PC-9 (cell line): Measurements from ENCODE around the gene CCNY. TPM values are rescaled to one million over a fixed set of nuclear protein-coding genes. Genes with fewer than 3 reads are reported as not detected.

Experiments used
- BruUV-seq: library from RNA; stranded (reverse); fragments of 400-500 nt; replicated peaks from 2 replicates; lab custom pipeline; 2021; lab: Mats Ljungman, UMichigan
- CTCF ChIA-PET: fragments of 300-600 bp; sonication (Branson Sonifier 250); formaldehyde crosslinking; loops from one replicate; lab custom pipeline; 2022; ENCODE audit warnings: antibody characterized with exemption; lab: Charles Lee
- POLR2A ChIA-PET: fragments of 300-600 bp; sonication (Branson Sonifier 250); formaldehyde crosslinking; loops from one replicate; lab custom pipeline; 2022; ENCODE audit warnings: antibody characterized with exemption; ENCODE audit not compliant: unreplicated experiment; lab: Charles Lee
- DNase-seq, 2 experiments: peaks; one replicate each; pipeline versions ENCODE4 v3.0.0 to v3.0.0-alpha.2; 2015 to 2022; ENCODE audit warnings: mixed read lengths in 1 of 2
- H2AFZ ChIP-seq: fragments of 200-600 bp; sonication (generic); 2 replicates; pipeline ENCODE4 v1.8.1; 2017; ENCODE audit warnings: antibody characterized with exemption
- H3F3A ChIP-seq: fragments of 200-600 bp; sonication (generic); 2 replicates; pipeline ENCODE4 v1.8.1; 2017; ENCODE audit warnings: antibody characterized with exemption, mild to moderate bottlenecking, low read depth; ENCODE audit not compliant: insufficient read depth
- H3K27ac ChIP-seq: fragments of 200-600 bp; sonication (generic); 2 replicates; pipeline ENCODE4 v1.6.1; 2016; ENCODE audit warnings: mixed run types
- H3K27me3 ChIP-seq: fragments of 200-600 bp; sonication (generic); 2 replicates; pipeline ENCODE4 v1.6.1; 2016; ENCODE audit warnings: low read depth, mixed run types; ENCODE audit not compliant: insufficient read depth
- H3K36me3 ChIP-seq: fragments of 200-600 bp; sonication (generic); 2 replicates; pipeline ENCODE4 v1.6.1; 2016; ENCODE audit warnings: low read depth, mixed run types
- H3K4me1 ChIP-seq: fragments of 200-600 bp; sonication (generic); replicated peaks from 2 replicates; pipeline ENCODE4 v1.6.1; 2016; ENCODE audit warnings: mixed run types; ENCODE audit not compliant: insufficient read depth
- H3K4me2 ChIP-seq: fragments of 200-600 bp; sonication (generic); 2 replicates; pipeline ENCODE4 v1.6.1; 2017; ENCODE audit warnings: mixed run types
- H3K4me3 ChIP-seq: fragments of 200-600 bp; sonication (generic); 2 replicates; pipeline ENCODE4 v1.6.1; 2016; ENCODE audit warnings: mixed run types
- H3K79me2 ChIP-seq: fragments of 200-600 bp; sonication (generic); 2 replicates; pipeline ENCODE4 v1.6.1; 2017; ENCODE audit warnings: low read depth, mixed run types
- H3K9me2 ChIP-seq: fragments of 200-600 bp; sonication (generic); 2 replicates; pipeline ENCODE4 v1.8.1; 2017; ENCODE audit warnings: mild to moderate bottlenecking; ENCODE audit not compliant: insufficient read depth
- H3K9me3 ChIP-seq: fragments of 200-600 bp; sonication (generic); 2 replicates; pipeline ENCODE4 v1.8.1; 2016; ENCODE audit warnings: low read depth; ENCODE audit not compliant: insufficient read depth
- H4K20me1 ChIP-seq: fragments of 200-600 bp; sonication (generic); 2 replicates; pipeline ENCODE4 v1.8.1; 2017; ENCODE audit not compliant: insufficient read depth
- EZH2 ChIP-seq: fragments of 200-600 bp; sonication (generic); IDR thresholded peaks from 2 replicates; pipeline ENCODE4 v1.8.0; 2017; ENCODE audit warnings: antibody characterized with exemption, low read depth
- intact Hi-C: fragments of 100-400 bp; cut with micrococcal nuclease; formaldehyde crosslinking; loops from one replicate; pipeline ENCODE4 v1.10.0; 2022; ENCODE audit not compliant: unreplicated experiment
- total RNA-seq: library from RNA; stranded (reverse); gene quantifications from 2 replicates; pipeline ENCODE4 v1.2.3, GENCODE V29; 2021
- TF ChIP-seq, protein P1 (sequence below): fragments of 200-600 bp; sonication (generic); conservative IDR thresholded peaks from 2 replicates; pipeline ENCODE4 v1.6.1; 2017; ENCODE audit warnings: mixed run types, antibody characterized with exemption, mild to moderate bottlenecking, moderate library complexity

The CCNY gene
- total RNA-seq, 1 experiment from 2014 or later, result 69.5 TPM

DNA sequence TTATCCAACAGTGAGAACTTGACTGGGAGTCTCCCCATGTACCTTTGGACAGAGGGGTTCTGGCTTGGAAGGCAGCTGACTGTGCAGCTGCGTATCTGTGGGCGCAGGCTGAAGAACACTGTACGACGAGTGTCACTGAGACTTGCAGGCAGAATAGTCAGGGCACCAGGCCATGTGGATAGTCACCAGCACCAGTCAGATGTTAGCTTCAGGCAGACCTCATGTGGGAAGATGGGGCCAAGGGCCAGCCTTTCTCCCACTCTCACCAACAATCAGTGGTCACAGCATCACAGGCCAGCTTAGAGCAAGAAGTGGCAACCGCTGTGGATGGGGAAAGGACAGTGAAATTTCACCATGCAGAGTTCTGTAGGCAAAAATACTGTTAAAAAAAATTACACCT lies 225.4 kb downstream of the CCNY start:
- ChIA-PET CTCF (no interaction called here), POLR2A (no interaction called here)
- no peaks in the 10 kb centered on the region for H3K4me1 ChIP-seq
- H4K20me1 ChIP-seq, result no peaks in the 10 kb centered on the region
- no peaks in the 10 kb centered on the region for H3K36me3 ChIP-seq
- no peak overlapping the region for H3K4me2 ChIP-seq
- H3K27ac ChIP-seq, result no peak overlapping the region
- intact Hi-C loops, result loop anchor here (2.0 kb wide), 1 partner anchor 223 kb away; no protein-coding TSS in a partner anchor
- no TSS peak for BruUV-seq
- H3K9me2 ChIP-seq, result no peaks in the 10 kb centered on the region
- H3K4me3 ChIP-seq, result no peak overlapping the region
- no peaks in the 10 kb centered on the region for H3F3A ChIP-seq
- no peak for TF ChIP-seq EZH2
- H3K27me3 ChIP-seq, result no peaks in the 10 kb centered on the region
- H3K79me2 ChIP-seq, result no peaks in the 10 kb centered on the region
- DNase-seq, result no peak
- no peak overlapping the region for H2AFZ ChIP-seq
- no peaks in the 10 kb centered on the region for H3K9me3 ChIP-seq

DNA sequence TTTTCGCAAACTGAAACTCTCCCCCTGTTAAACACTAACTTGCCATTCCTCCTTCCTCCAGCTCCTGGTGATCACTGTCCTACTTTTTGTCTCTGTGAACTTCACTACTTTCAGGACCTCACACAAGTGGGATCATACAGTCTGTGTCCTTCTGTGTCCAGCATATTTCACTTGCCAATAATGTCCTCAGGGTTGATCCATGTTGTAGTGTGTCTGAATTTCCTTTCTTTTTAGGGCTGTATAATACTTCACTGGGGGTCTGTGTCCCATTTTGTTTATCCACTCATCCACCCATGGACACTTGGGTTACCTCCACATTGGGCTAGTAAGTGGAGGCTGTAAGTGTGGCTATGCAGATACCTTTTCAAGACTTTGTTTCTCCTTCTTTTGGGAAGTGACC lies 226.1 kb downstream of the CCNY start:
- ChIA-PET POLR2A (no interaction called here), CTCF (interaction anchor here (1.0 kb wide), 1 partner anchor 255 kb away, joined by 3 read pairs; no protein-coding TSS in a partner anchor)
- BruUV-seq, result no TSS peak
- H3F3A ChIP-seq, result no peaks in the 10 kb centered on the region
- intact Hi-C loops, result loop anchor here (2.0 kb wide), 1 partner anchor 224 kb away; no protein-coding TSS in a partner anchor
- H3K4me2 ChIP-seq, result no peak overlapping the region
- no peak overlapping the region for H3K4me3 ChIP-seq
- H3K79me2 ChIP-seq, result no peaks in the 10 kb centered on the region
- TF ChIP-seq, protein P1, sequence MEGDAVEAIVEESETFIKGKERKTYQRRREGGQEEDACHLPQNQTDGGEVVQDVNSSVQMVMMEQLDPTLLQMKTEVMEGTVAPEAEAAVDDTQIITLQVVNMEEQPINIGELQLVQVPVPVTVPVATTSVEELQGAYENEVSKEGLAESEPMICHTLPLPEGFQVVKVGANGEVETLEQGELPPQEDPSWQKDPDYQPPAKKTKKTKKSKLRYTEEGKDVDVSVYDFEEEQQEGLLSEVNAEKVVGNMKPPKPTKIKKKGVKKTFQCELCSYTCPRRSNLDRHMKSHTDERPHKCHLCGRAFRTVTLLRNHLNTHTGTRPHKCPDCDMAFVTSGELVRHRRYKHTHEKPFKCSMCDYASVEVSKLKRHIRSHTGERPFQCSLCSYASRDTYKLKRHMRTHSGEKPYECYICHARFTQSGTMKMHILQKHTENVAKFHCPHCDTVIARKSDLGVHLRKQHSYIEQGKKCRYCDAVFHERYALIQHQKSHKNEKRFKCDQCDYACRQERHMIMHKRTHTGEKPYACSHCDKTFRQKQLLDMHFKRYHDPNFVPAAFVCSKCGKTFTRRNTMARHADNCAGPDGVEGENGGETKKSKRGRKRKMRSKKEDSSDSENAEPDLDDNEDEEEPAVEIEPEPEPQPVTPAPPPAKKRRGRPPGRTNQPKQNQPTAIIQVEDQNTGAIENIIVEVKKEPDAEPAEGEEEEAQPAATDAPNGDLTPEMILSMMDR, result no peak
- TF ChIP-seq EZH2, result no peak
- no peaks in the 10 kb centered on the region for H3K27me3 ChIP-seq
- H3K4me1 ChIP-seq, result no peaks in the 10 kb centered on the region
- DNase-seq, result no peak
- no peak overlapping the region for H2AFZ ChIP-seq
- H3K9me2 ChIP-seq, result no peaks in the 10 kb centered on the region
- no peaks in the 10 kb centered on the region for H3K36me3 ChIP-seq
- H3K9me3 ChIP-seq, result no peaks in the 10 kb centered on the region
- H3K27ac ChIP-seq, result no peak overlapping the region
- no peaks in the 10 kb centered on the region for H4K20me1 ChIP-seq

DNA sequence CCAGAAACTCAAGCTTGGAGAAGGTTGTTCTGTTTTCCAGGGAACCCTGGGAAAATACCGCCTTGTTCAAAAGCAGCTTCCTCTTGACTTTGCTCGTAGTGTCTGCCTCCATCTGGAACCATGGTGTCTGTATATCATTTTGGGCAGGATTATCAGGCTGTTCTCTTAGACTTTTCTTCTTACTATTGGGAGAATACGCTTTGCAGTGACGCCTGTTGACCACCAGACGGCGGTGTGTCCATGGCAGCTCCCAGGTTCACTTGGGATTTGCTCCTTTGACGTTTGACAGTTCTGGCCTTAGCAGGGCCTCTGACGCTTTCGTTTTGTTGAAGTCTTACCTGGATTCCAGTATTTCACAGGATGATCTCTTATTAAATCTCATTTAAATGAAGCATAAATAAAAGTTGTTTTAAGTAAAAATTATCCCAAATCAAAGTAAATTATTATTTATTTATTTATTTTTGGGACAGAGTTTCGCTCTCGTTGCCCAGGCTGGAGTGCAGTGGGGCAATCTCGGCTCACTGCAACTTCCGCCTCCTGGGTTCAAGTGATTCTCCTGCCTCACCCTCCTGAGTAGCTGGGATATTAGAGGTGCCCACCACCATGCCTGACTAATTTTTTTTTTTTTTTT lies 227.1 kb downstream of the CCNY start:
- Histone ChIP-seq H3K27ac (no peak overlapping the region), H3K4me2 (no peak overlapping the region), H3K9me2 (no peaks in the 10 kb centered on the region), H3K27me3 (no peaks in the 10 kb centered on the region), H3F3A (no peaks in the 10 kb centered on the region), H3K36me3 (no peaks in the 10 kb centered on the region), H3K4me1 (no peaks in the 10 kb centered on the region), H2AFZ (no peak overlapping the region), H3K79me2 (no peaks in the 10 kb centered on the region), H3K4me3 (no peak overlapping the region), H3K9me3 (no peaks in the 10 kb centered on the region), H4K20me1 (no peaks in the 10 kb centered on the region)
- ChIA-PET CTCF (interaction anchor here (1.0 kb wide), 1 partner anchor 256 kb away, joined by 3 read pairs; no protein-coding TSS in a partner anchor), POLR2A (no interaction called here)
- peak in 1 of 2 experiments; percentile 52 for DNase-seq
- no TSS peak for BruUV-seq
- TF ChIP-seq, protein P1, result peak; percentile 97
- no peak for TF ChIP-seq EZH2
- intact Hi-C loops, result loop anchor here (1.0 to 2.0 kb wide), 3 partner anchors 150 to 323 kb away; no protein-coding TSS in a partner anchor
